Neural cell (in vitro differentiated cells): Measurements from ENCODE around the gene SKA3.

ENCODE experiments used
- RAD21 ChIP-seq: fragments of 450-650 bp; conservative IDR thresholded peaks from 2 replicates; pipeline ENCODE4 v1.6.1; 2014; ENCODE audit warnings: antibody characterized with exemption, mild to moderate bottlenecking, moderate library complexity
- TF ChIP-seq, protein P1 (sequence below): fragments of 450-650 bp; IDR thresholded peaks from 2 replicates; pipeline ENCODE4 v1.5.1; 2014; ENCODE audit warnings: antibody characterized with exemption, mild to moderate bottlenecking, moderate library complexity; ENCODE audit not compliant: poor library complexity, severe bottlenecking

- TF ChIP-seq, protein P1, sequence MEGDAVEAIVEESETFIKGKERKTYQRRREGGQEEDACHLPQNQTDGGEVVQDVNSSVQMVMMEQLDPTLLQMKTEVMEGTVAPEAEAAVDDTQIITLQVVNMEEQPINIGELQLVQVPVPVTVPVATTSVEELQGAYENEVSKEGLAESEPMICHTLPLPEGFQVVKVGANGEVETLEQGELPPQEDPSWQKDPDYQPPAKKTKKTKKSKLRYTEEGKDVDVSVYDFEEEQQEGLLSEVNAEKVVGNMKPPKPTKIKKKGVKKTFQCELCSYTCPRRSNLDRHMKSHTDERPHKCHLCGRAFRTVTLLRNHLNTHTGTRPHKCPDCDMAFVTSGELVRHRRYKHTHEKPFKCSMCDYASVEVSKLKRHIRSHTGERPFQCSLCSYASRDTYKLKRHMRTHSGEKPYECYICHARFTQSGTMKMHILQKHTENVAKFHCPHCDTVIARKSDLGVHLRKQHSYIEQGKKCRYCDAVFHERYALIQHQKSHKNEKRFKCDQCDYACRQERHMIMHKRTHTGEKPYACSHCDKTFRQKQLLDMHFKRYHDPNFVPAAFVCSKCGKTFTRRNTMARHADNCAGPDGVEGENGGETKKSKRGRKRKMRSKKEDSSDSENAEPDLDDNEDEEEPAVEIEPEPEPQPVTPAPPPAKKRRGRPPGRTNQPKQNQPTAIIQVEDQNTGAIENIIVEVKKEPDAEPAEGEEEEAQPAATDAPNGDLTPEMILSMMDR = no peak
- TF ChIP-seq RAD21 = no peak
Measured at GRCh38 chr13:21138561-21138960, 37.8 kb downstream of the SKA3 start.
